HG03280 (cell line): Measurements from ENCODE around the gene WNK3.
"Not testable (repeated sequence)": the region's sequence is repeated elsewhere in the genome, so short reads cannot be mapped to it uniquely, and the experiment has no call there.

Source experiments
- ATAC-seq: cut with Tn5 transposase; IDR thresholded peaks from one replicate; pipeline ENCODE4 v1.9.1; 2021; ENCODE audit warnings: mild to moderate bottlenecking, moderate library complexity; ENCODE audit not compliant: unreplicated experiment

Gene WNK3

DNA sequence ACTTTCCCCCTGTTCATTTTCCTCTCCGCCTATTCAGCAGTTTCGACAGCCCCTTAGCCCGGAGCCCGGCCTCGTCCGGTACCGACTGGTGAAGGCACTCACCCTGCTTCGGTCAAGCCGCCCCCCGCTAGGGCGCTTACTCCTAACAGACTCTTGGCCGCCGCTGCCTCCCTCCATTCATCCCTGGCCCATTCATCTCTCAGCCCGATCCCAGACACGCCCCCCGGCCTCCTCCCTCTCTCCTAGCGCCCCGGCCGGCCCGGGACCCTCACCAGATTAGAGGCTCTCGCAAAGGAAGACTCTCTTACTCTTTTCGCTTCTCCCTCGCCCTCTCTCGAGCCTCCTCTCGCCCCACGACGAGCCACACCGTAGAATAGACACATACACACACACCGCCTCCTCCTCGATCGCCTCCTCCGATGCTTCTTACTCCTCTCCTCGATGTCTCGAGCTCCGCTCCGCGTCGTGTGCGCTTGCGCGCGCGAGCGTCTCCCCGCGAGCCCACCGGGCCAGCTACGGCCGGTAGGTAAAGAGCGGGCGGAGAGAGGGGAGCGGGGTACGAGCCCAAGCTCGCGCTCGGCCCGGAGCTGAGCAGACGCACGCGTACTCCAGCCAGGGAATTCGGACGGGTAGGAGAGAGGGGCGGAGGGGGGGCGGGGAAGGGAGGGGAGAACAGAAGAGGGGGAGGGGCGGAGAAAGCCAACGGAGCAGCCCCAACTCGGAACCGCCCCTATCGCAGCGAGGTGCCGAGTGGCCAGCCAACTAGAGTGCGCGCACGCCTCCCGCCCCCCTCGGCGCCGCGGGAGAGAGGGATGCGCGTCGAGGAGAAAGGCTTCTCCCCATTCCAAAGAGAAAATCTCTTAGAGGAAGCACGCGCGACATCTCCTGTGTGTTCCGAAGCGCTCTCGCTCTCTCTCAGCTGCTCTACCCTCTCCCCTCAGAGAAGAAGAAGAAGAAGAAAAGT, at the start of gene WNK3:
Gene WNK3 (minus strand): TSS at position 633 of the 964 bp plus-strand sequence.
- no peak for ATAC-seq

DNA sequence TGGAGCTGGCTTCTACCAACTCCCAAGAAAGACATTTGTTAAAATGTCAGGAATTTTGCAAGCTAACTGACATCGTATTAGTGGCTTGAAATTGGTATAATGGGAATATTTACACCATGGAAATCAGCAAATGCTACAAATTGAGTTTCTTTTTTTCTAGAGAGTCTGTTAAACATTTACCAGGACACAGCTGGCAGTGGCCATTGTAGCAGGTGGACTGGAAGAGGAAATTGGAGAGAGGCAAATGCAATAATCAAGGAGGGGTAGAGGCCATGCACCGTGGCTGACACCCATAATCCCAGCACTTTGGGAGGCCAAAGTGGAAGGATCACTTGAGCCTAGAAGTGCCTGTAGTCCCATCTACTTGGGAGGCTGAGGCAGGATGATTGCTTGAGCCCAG, 49.4 kb upstream of the WNK3 start:
- ATAC-seq: no peak

DNA sequence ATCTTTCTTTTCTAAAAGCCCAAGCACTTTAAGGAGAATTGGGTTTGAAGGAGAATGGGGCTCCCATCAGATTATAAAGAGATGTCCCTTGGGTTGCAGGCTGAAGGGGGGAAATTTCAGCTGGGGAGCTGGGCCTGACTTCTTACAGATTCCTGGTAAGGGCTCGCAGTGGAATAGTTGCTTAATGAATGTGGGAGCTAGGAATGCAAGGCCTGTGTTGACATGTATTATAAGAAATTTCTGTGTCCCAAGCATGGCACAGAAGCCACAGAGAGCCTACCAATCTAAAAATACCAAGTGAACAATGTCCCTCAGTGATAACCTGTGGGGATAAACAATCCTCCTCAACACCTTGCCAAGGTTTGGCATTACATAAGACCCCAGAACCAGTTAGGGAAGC, 39.3 kb upstream of the WNK3 start:
- no peak for ATAC-seq

DNA sequence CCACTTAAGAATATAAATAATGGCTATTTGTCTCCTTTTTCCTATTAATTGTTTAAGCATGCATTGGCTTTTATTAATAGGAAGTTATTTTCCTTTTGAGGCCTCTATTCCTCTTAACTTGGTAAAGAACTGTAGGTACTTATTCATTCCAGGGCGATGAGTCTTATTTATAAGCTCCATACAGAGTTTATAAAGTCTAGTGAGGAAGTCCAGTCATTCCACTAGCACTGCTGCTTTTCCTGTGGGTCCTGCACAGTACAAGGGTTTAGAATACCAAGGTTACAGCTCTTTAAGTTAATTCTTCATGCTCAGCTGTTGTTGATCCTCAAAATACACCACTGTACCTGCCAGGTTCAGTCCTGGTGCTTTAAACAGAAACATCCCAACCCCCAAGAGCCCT, 28.5 kb upstream of the WNK3 start:
- no peak for ATAC-seq

DNA sequence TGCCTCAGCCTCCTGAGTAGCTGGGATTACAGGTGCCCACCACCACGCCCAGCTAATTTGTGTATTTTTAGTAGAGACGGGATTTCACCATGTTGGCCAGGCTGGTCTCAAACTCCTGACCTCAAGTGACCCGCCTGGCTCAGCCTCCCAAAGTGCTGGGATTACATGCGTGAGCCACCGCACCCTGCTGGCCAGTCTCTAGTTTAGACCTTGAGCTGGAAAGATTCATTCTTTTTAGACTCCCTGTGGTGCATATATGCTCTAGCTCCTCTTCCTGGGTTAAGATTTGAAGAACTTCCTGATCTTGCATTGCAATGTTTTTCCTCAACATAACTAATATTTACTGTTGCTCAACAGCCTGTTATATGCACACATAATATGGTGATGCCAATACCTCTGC, 26.8 kb upstream of the WNK3 start:
- not testable (repeated sequence) for ATAC-seq

DNA sequence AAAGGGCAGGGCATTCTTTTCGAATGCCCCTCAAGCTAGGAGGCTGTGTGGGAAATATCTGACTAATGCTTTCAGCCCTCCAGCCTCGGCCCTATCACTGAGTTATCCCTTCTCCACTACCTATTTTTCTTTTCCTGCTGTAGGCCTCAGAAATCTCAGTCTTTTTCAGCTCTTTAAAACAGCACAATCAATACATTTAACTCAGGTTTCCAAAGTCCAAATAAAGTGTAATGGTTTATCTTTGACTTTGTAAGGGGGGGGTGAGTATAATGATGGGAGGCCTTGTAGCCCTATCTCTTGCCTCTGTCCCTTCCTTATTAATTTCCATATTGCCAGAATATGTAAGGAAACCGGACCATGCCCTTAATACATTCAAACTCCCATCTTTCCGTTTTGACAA, 1.6 kb upstream of the WNK3 start:
- no peak for ATAC-seq

DNA sequence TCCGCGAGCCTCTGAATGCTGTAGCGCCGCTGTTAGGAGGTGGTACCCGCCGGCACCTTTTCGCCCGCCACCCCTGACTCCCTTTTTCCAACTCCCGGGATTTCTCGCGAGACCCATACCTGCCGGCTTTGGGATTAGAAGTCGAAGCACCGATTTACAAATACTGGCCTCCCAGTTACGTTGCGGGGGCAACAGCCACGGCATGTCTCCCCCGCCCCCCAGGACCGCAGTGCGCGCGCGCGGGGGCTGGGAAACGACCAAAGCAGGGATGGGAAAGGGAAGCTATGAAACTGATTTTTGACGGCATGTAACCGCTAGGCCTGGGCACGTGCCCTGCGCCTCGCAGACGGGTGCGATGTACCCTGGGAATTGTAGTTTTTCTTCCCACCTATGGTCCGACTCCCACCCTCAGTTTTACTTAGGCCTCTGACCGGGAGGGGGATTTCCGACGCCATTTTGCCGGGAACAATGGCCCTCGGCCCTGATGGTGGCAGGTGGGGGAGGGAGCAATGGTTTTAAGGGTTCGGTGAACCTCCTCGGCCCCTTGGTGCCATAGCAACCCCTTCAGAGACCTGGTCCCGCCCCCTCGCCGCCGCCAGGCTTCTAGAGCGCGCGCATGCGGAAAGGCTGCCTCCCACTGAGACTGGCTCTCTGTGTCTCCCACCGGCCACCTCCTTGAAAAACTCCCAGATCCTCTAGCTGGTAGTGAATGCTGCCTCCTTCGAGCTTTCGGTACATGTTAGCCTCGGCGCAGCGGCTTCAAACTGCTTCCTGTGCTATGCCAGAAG, 772 bp upstream of the WNK3 start:
- ATAC-seq: no peak

DNA sequence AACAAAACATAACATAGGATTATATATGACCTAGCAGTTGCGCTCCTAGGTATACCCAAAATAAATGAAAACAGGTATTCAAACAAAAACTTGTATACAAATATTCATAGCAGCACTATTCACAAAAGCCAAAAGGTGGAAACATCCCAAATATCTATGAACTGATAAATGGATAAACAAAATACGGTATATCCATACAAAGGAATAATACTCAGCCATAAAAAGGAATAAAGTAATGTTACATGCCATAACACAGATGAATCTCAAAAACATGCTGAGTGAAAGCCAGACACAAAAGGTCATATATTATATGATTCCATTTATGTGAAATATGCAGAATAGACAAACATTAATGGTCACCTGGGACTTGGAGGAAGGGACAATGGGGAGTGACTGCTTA, 5.2 kb downstream of the WNK3 start:
- no peak for ATAC-seq

DNA sequence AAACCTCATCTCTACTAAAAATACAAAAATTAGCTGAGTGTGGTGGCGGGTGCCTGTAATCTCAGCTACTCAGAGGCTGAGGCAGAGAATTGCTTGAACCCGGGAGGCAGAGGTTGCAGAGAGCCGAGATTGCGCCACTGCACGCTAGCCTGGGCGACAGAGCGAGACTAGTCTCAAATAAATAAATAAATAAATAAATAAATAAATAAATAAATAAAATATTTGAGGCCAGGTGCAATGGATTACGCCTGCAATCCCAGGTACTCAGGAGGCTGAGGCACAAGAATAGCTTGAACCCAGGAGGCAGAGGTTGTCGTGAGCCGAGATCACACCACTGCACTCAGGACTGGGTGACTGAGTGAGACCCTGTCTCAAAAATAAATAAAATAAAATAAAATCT, 20.5 kb downstream of the WNK3 start:
- ATAC-seq: not testable (repeated sequence)

DNA sequence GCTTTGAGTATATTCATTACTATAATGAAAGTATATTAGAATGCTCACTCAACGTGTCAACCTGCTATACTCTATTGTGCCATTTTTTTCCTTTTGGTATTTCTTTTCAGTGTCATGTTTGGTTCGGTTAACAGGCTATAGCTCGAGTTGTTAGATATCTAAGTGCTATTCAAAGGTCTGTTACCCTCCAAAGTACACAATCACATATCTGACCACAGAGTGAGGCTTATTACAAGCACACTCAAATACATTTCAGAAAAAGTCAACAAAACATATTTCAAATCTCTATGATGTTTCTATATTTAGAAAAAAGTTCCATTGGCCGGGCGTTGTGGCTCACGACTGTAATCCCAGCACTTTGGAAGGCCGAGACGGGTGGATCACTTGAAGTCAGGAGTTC, 32.8 kb downstream of the WNK3 start:
- no peak for ATAC-seq

DNA sequence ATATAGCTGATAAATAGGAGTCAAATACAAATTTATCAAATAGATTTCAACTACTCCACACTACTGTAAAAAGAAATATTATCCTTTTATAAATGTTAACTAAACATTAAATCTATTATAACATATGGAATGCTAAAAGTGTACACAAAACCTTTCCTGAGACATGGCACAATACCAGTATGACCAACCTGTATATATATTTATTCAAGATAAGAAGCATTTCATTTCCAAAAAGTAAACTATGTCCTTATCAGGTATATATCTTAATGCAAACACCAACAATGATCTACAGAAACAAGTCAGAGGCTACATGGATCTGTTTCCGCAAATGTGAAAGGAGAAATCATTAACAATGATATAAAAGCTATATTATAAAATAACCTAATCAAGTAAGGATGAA, 37.8 kb downstream of the WNK3 start:
- ATAC-seq: no peak

DNA sequence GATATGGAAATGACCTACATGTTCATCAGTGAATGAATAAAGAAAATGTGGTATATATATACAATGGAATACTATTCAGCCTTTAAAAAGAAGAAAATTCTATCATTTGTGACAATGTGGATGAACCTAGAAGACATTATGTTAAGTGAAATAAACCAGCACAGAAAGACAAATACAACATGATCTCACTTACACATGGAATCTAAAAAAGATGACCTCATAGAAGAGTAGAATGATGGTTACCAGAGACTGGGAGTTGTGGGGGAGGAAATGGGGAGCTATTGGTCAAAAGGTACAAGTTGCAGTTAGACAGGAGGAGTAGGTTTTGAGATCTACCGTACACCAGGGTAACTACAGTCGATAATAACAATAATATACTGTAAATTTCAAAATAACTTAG, 51.5 kb downstream of the WNK3 start:
- ATAC-seq: no peak

DNA sequence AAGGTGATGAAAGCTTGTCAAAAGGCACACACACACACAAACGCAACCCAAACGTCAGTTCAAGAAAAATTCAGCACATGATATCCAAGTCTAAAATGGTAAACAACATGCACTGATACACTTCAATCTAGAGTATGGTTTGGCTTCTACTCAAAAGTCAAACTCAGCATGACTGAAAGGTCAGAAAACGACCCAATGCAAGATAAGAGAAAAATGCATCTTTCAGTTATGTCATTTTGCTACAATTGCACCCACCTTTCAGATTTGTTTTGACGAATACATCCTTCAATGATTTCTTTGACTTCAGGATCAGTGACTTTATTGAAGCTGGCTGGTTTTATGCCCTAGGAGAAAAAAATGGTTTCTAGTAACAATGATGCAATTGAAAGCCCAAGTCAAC, 56.3 kb downstream of the WNK3 start:
- no peak for ATAC-seq

DNA sequence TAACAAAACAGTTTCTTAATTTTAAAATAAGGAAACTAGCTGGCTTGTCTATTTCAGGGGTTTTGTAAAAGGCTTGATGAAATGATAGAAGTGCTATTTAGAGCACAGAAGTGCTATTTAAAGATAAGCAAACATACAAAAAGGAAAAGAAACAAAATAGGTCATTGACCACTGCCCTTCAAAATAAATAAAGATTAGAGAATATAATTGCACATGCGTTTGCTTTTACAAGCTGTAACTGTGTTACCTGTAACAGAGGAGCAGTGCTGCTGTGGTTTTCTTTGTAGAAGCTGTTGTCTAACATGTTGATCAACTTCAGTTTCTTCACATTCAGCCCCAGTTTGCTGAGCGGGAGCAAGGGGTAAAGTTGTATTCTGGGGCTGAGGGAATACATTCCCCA, 63.5 kb downstream of the WNK3 start:
- no peak for ATAC-seq

DNA sequence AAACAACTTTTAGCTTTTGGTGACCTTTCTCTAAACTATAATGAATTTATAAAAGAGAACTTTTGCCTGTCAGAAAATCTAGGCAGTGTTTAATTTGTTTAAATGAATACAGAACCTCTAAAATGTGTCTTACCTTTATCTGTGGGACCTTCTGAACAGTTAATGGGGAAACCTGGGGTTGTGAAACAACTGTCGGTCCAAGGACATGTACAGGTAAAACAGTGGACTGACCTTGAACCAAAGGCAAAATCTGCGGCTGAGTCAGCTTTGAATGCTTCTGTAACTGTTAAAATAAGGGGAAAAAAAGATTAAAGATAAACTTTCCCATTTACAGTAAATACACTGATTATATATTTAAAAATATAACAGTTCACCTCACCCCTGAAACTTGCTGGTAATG, 65.1 kb downstream of the WNK3 start:
- ATAC-seq: no peak

DNA sequence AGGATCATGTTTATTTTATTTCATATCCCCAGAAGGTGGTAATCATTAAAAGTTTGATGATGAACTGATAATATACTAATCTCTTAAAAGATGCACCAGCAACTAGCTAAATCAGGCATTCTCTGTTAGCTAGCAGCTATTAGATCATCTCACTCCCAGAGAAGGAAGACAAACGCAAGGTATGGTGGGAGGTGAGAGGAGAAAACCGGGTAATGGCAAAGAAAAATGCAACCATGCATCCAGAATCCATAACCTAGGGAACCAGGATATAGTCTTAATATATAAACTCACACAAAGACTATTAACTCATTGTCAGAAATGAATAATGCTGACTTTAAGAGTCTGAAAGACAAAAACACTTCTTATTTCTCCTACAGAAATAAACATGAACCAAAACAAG, 66.1 kb downstream of the WNK3 start:
- ATAC-seq: no peak

DNA sequence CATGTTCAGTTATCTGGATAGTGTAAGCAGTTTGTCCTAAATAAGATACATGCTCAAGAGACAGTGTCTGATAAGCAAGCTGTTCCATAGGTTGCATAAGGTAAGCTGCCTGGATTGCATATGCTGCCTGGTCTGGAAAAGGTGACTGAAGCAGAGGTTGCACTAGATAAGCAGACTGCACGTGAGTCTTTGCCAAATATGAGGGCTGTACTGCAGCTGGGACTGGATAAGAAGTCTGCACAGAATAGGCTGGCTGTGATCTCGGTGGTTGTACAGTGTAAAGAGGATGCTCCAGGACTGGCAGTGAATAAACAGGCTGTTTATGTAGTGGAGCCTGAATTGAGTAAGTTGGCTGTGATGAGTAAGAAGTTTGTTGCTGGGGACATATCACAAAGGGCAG, 68.9 kb downstream of the WNK3 start:
- no peak for ATAC-seq

DNA sequence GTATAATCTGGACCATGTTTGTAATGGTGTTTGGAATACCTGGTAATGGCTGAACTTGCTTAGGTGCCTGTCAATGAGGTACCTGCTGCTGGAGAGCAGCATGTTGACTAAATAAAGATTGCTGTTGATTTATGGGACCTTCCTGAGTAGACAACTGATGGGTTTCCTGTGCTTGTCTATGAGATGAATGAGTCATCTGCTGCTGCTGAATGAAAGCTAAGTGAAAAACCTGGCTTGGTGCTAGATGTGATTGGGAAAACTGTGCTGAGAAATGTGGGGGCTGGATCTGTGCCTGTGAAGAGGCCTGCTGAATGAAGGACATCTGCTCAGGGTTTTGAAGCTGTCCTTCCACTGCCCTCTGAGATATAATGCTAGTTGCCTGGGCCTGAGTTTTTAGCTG, 69.6 kb downstream of the WNK3 start:
- ATAC-seq: no peak

DNA sequence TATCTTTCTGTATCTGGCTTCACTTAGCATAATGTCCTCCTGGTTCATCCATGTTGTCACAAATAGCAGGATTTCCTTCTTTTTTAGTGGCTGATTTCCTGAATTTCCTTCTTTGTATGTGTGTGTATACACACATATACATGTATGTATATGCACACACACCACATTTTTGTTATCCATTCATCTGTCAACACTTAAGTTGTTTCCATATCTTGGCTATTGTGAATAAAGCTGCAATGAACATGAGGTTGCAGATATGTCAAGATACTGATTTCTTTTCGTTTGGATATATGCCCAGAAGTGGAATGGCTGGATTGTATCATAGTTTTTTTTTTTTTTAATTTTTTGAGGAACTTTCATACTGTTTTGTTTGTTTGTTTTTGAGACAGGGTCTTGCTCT, 76.2 kb downstream of the WNK3 start:
- ATAC-seq: no peak

DNA sequence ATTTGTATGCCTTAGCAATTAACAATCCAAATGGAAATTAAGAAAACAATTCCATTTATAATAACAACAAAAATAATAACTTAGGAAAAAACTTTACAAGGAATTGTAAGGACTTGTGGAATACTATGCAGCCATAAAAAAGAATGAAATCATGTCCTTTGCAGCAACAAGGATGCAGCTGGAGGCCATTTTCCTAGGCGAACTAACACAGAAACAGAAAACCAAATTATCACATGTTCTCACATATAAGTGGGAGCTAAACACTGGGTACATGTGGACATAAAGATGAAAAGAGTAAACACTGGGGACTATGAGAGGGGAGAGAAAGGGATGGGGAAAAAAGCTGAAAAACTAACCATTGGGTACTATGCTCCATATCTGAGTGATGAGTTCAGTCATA, 77.4 kb downstream of the WNK3 start:
- ATAC-seq: no peak

DNA sequence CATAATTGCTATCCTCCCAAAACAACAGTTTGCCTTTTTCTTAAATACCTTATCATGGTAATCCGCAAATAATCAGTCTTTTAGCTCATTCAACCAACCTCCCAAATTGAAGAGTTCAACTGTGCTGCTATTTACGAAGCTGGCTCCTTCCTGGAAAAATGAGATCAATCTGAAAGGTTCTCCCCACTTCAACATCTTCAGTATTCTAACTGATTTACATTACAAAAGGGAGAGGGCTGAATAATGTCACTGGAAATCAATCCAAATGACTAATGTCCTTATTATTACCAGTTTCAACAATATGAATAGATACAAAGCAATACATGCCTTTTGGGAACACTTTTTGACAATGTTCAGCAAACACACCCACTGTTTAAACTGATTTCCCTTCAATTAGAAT, 86.2 kb downstream of the WNK3 start:
- no peak for ATAC-seq

DNA sequence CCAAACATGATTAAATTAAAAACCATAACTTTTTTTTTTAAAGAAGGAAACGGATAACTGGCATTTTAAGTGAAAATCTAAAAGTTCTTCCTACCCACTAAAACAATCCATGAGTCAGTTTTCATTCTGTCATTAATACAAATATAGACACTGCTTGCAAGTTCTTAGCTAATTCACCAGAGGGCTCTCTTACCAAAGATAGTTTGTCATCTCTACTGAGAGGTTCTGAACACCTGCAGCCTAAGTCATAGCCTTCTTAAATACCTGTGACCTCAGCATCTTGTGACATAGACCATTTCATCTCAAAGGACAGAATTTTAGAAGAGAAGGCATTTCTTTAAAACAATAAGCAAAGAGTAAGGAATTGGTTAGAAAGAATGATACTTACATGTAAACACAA, 109.5 kb downstream of the WNK3 start:
- no peak for ATAC-seq
